ENCODE results near the gene SYNCRIP.
"Not testable (repeated sequence)": the region's sequence is repeated elsewhere in the genome, so short reads cannot be mapped to it uniquely, and the experiment has no call there.

SYNCRIP gene

DNA sequence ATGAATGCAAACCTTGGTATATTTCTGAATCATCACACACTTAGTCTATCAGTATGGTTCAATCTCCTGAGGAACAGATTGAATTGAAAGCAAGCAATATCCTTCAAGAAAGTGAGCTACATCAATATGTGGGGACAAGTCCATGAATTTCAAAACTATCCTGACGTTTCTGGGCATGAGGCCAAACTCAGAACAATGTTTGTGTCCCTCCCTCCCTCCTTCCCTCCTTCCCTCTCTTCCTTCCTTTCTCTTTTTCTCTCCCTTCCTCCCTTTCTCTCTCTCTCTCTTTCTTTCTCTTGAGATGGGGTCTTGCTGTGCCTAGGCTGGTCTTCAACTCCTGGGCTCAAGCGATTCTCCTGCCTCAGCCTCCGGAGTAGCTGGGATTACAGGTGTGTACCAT lies 27.9 kb upstream of the SYNCRIP start:
- no peak for DNase-seq (ENCODE audit: extremely low read depth in 1 of 2, low read depth in 1 of 2)

GRCh38 chr6:85669735-85670194 lies 27.1 kb upstream of the SYNCRIP start:
- DNase-seq (ENCODE audit: extremely low read depth in 1 of 2, low read depth in 1 of 2) = peak in 1 of 2 donors; percentile 35

- DNase-seq (ENCODE audit: extremely low read depth in 1 of 2, low read depth in 1 of 2) = no peak
Measured at GRCh38 chr6:85662251-85662650, 19.6 kb upstream of the SYNCRIP start.

DNA sequence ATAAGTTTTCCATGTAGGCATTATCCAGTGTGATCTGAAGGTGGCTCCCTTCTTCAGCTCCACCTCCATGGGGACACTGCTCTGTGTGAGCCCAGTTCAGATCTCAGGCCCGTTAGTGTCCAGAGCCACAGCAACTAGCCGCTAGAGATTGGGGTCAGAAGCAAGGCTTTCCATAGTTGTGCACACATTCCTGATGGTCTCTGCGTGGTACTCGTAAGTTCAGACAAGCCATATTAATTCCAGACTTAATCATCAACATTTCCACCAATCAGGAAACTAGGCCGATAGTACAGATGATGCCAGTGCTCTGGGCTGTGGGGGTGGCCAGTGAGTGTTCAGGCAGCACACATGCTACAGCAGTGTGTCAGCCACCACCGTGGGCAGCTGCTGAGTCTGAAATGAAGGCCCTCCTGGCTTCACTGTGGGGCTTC lies 17.5 kb upstream of the SYNCRIP start:
- DNase-seq (ENCODE audit: extremely low read depth in 1 of 2, low read depth in 1 of 2) = no peak

- DNase-seq (ENCODE audit: extremely low read depth in 1 of 2, low read depth in 1 of 2) = no peak
Measured at GRCh38 chr6:85650606-85651005, 7.9 kb upstream of the SYNCRIP start.

GRCh38 chr6:85644279-85644762 lies 1.6 kb upstream of the SYNCRIP start:
- no peak for DNase-seq (ENCODE audit: extremely low read depth in 1 of 2, low read depth in 1 of 2)

DNA sequence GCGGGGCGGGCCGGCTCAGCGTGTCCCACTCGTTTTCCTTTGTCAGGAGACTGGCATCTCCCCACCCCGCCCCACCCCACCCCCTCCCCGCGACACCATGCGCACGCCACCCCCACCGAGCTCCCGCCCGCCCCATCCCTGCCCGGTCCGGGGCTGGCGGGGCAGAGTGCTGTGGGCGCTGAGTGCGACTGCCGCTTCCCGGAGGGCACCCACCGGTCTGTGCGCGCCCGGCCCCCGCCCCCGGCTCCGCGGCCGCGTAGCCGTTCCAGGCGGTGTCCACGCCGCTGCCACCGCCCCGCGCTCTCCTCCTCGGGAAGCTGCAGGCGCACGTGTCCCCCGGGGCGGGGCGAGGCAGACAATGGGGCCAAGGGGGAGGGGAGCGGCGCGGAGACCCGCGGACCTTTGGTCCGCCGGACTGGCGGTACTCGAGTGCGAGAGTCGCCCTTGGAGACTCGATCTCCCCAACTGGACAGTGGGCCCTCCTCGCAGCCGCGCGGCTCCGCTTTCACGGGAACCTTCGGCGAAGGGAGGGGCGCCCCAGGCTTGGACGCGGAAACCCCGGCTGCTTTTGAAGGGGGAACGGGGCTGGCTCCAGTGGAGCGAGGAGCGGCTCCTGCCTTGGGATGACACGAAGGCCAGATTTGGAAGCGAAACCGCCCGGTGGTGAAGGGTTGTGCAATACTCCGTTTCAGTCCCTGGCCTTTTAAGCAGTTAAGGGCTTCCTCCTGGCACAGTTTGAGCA lies 1.0 kb upstream of the SYNCRIP start:
- peak; percentile 61 to 71 for DNase-seq (ENCODE audit: extremely low read depth in 1 of 2, low read depth in 1 of 2)

GRCh38 chr6:85641897-85642773 lies 551 bp downstream of the SYNCRIP start:
- peak; percentile 11 to 16 for DNase-seq (ENCODE audit: extremely low read depth in 1 of 2, low read depth in 1 of 2)

GRCh38 chr6:85641522-85641896 lies 1.2 kb downstream of the SYNCRIP start:
- DNase-seq (ENCODE audit: extremely low read depth in 1 of 2, low read depth in 1 of 2) = no peak

GRCh38 chr6:85640821-85641220 lies 1.9 kb downstream of the SYNCRIP start:
- no peak for DNase-seq (ENCODE audit: extremely low read depth in 1 of 2, low read depth in 1 of 2)

DNA sequence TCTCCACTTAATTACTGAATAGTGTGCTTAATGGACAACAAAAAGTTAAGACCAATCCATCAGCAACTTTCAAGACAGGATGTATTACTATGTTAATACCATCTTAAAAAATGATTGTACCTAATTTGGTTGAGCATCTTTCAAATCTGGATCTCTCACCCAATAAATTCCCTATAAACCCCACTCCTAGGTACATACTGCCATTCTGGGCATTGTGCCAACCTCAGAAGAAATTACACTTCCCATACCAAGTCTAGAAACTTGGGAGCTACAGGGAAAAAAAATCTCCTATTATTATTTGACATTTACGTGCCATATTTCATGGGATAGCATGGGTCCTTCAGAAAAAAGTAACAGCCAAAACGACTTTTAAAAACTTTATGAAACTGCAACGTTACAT lies 5.1 kb downstream of the SYNCRIP start:
- no peak for DNase-seq (ENCODE audit: extremely low read depth in 1 of 2, low read depth in 1 of 2)

- DNase-seq (ENCODE audit: extremely low read depth in 1 of 2, low read depth in 1 of 2) = no peak
Measured at GRCh38 chr6:85632164-85632942, 10.3 kb downstream of the SYNCRIP start.

DNA sequence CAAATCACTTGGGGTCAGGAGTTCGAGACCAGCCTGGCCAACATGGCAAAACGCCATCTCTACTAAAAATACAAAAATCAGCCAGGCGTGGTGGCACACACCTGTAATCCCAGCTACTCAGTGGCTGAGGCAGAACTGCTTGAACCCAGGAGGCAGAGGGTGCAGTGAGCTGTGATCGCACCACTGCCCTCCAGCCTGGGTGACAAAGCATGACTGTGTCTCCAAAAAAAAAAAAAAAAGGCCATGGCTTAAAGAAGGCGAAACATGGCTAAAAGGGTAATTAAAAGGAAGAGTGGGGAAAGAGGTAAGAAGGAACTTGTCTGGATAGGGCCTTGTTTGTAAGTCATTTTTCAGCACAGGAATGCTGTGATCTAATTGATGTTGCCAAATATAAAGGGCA lies 11.6 kb downstream of the SYNCRIP start:
- not testable (repeated sequence) for DNase-seq (ENCODE audit: extremely low read depth in 1 of 2, low read depth in 1 of 2)

GRCh38 chr6:85628353-85628752 lies 14.3 kb downstream of the SYNCRIP start:
- DNase-seq (ENCODE audit: extremely low read depth in 1 of 2, low read depth in 1 of 2) = no peak

DNA sequence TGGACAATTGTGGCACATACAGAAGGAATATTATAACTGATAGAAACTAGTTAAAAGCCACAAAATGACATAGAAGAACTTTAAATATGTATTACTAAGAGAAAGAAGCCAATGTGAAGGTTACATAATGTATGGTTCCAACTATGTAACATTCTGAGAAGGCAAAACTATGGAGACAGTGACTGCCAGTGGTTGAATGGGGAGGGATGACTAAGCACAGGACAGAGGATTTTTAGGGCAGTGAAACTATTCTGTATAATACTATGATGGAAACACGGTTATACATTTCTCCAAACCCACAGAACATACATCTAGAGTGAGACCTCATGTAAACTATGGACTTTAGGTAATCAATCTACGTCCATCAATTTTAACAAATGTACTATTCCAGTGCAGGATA lies 22.4 kb downstream of the SYNCRIP start:
- no peak for DNase-seq (ENCODE audit: extremely low read depth in 1 of 2, low read depth in 1 of 2)

DNA sequence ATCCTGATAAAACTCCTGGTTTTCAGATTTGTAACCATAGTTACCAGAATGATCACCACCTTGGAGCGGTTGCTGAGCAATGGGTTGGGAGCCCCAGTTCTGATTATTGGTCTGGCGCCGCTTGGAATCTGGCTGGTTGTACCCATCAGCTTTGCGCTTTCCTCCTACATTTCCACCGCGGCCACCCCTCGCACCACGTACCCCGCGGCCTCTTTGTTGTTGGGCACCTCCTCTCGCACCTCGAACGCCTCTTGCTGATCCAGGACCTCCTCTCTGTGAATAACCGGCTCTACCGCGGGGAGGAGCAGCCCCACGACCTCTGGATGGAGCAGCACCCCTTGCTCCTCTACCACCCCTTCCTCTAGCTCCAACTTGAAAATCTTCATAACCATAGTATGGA lies 27.9 kb downstream of the SYNCRIP start:
- no peak for DNase-seq (ENCODE audit: extremely low read depth in 1 of 2, low read depth in 1 of 2)

GRCh38 chr6:85612690-85613474 lies 29.8 kb downstream of the SYNCRIP start:
- no peak for DNase-seq (ENCODE audit: extremely low read depth in 1 of 2, low read depth in 1 of 2)

GRCh38 chr6:85610182-85610895 lies 32.3 kb downstream of the SYNCRIP start:
- DNase-seq (ENCODE audit: extremely low read depth in 1 of 2, low read depth in 1 of 2) = no peak

DNA sequence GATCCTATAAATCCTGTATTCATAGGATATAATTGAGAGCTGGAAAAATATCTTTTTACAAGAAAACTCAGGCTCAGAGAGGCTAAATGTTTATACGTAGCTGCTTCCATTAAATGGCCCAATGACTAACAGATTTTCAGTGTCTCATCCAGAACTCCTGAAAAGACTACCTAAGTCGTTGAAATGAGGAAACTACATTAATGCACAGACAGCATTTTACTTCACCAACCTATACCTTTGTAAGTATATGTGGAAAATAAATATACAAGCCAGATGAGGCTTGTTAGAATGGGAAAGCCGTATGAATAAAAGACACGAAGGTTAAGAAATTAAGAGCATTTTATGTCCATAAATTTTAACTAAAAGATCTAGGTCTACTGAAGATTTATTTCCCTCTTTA lies 40.6 kb downstream of the SYNCRIP start:
- no peak for DNase-seq (ENCODE audit: extremely low read depth in 1 of 2, low read depth in 1 of 2)
